Hepatocyte (in vitro differentiated cells): Measurements from ENCODE around the gene NPW. TPM values are rescaled to one million over a fixed set of nuclear protein-coding genes. Genes with fewer than 3 reads are reported as not detected.

ENCODE experiments used
- DNase-seq: peaks from one replicate; pipeline ENCODE4 v3.0.0-alpha.2; 2016; ENCODE audit warnings: low spot score
- H2AFZ ChIP-seq: fragments of 200-600 bp; sonication (generic); 2 replicates; pipeline ENCODE4 v1.6.0; 2016; ENCODE audit warnings: antibody characterized with exemption, mild to moderate bottlenecking
- H3K27ac ChIP-seq: fragments of 200-600 bp; sonication (generic); 2 replicates; pipeline ENCODE4 v1.5.1; 2016; ENCODE audit warnings: mild to moderate bottlenecking
- H3K27me3 ChIP-seq: fragments of 200-600 bp; sonication (generic); 2 replicates; pipeline ENCODE4 v1.6.1; 2016
- H3K36me3 ChIP-seq: fragments of 200-600 bp; sonication (generic); replicated peaks from 2 replicates; pipeline ENCODE4 v1.5.1; 2016; ENCODE audit warnings: low read depth; ENCODE audit not compliant: insufficient read depth
- H3K4me1 ChIP-seq: fragments of 200-600 bp; sonication (generic); 2 replicates; pipeline ENCODE4 v1.5.1; 2016; ENCODE audit warnings: mild to moderate bottlenecking, moderate library complexity; ENCODE audit not compliant: insufficient read depth
- H3K4me2 ChIP-seq: fragments of 200-600 bp; sonication (generic); 2 replicates; pipeline ENCODE4 v1.6.0; 2016
- H3K4me3 ChIP-seq: fragments of 200-600 bp; sonication (generic); 2 replicates; pipeline ENCODE4 v1.5.1; 2016; ENCODE audit warnings: mild to moderate bottlenecking
- H3K79me2 ChIP-seq: fragments of 200-600 bp; sonication (generic); 2 replicates; pipeline ENCODE4 v1.6.0; 2017; ENCODE audit warnings: mild to moderate bottlenecking
- H3K9me2 ChIP-seq: fragments of 200-600 bp; sonication (generic); replicated peaks from 2 replicates; pipeline ENCODE4 v1.6.0; 2017; ENCODE audit warnings: mild to moderate bottlenecking; ENCODE audit not compliant: insufficient read depth
- H3K9me3 ChIP-seq: fragments of 200-600 bp; sonication (generic); 2 replicates; pipeline ENCODE4 v1.5.1; 2016; ENCODE audit warnings: low read depth, mild to moderate bottlenecking
- H4K20me1 ChIP-seq: fragments of 200-600 bp; sonication (generic); 2 replicates; pipeline ENCODE4 v1.6.0; 2016; ENCODE audit warnings: mild to moderate bottlenecking; ENCODE audit not compliant: insufficient read depth, poor library complexity, severe bottlenecking
- CTCF ChIP-seq: fragments of 200-600 bp; sonication (generic); IDR thresholded peaks from 2 replicates; pipeline ENCODE4 v1.5.1; 2016; ENCODE audit warnings: antibody characterized with exemption, mild to moderate bottlenecking; ENCODE audit not compliant: poor library complexity
- EZH2 ChIP-seq: fragments of 200-600 bp; sonication (generic); IDR thresholded peaks from 2 replicates; pipeline ENCODE4 v1.6.1; 2016; ENCODE audit warnings: antibody characterized with exemption, mild to moderate bottlenecking, borderline replicate concordance
- EZH2phosphoT487 ChIP-seq: fragments of 200-600 bp; sonication (generic); IDR thresholded peaks from one replicate; pipeline ENCODE4 v1.6.1; 2018; ENCODE audit warnings: antibody characterized with exemption, mild to moderate bottlenecking, low read depth, moderate library complexity; ENCODE audit not compliant: unreplicated experiment, severe bottlenecking
- WGBS: methylation state at CpG from one replicate; pipeline ENCODE4 v1.1.6; 2016; ENCODE audit warnings: low lambda C conversion rate; ENCODE audit errors: missing lambda C conversion rate; 5-methylcytosine and 5-hydroxymethylcytosine counted together
- polyA plus RNA-seq: library from polyadenylated mRNA; unstranded; fragments of >200 nt; fragmentation: Nextera tagmentation; extraction: Ambion mirVana; gene quantifications from 2 replicates; pipeline ENCODE4 v1.2.1, GENCODE V29; 2016
- total RNA-seq: library from RNA; depleted of rRNA; stranded (reverse); fragments of >200 nt; gene quantifications from 2 replicates; pipeline ENCODE4 v1.2.3, GENCODE V29; 2014

Gene NPW
- total and polyA plus RNA-seq, 2 experiments from 2014 or later: 2.7 to 45.2 TPM

- H3K9me2 ChIP-seq: no peaks in the 10 kb centered on the region
- no peak for TF ChIP-seq CTCF
- TF ChIP-seq EZH2: no peak
- no peak for TF ChIP-seq EZH2phosphoT487
- H3K4me1 ChIP-seq: peaks cover 14% of the 10 kb centered on the region
- H3K4me3 ChIP-seq: no peak overlapping the region
- H3K36me3 ChIP-seq: no peaks in the 10 kb centered on the region
- H3K27ac ChIP-seq: no peak overlapping the region
- DNase-seq: no peak
- H3K27me3 ChIP-seq: no peaks in the 10 kb centered on the region
- H4K20me1 ChIP-seq: peaks cover 45% of the 10 kb centered on the region
- H3K9me3 ChIP-seq: no peaks in the 10 kb centered on the region
- no peak overlapping the region for H3K4me2 ChIP-seq
- peaks cover 43% of the 10 kb centered on the region for H3K79me2 ChIP-seq
- WGBS: 93% methylated on average over 47 of the region's 47 CpGs
- no peak overlapping the region for H2AFZ ChIP-seq
Measured at GRCh38 chr16:2002406-2003230, 17.0 kb upstream of the NPW start.

GRCh38 chr16:2003231-2003826 lies 16.3 kb upstream of the NPW start:
- Histone ChIP-seq H3K27me3 (no peaks in the 10 kb centered on the region), H3K9me3 (no peaks in the 10 kb centered on the region), H3K4me1 (peaks cover 17% of the 10 kb centered on the region), H4K20me1 (peaks cover 52% of the 10 kb centered on the region), H3K27ac (no peak overlapping the region), H3K4me3 (no peak overlapping the region), H2AFZ (no peak overlapping the region), H3K79me2 (peaks cover 50% of the 10 kb centered on the region), H3K36me3 (no peaks in the 10 kb centered on the region), H3K4me2 (no peak overlapping the region), H3K9me2 (no peaks in the 10 kb centered on the region)
- 93% methylated on average over 8 of the region's 8 CpGs for WGBS
- no peak for DNase-seq
- TF ChIP-seq EZH2: no peak
- TF ChIP-seq EZH2phosphoT487: no peak
- no peak for TF ChIP-seq CTCF

GRCh38 chr16:2003827-2004641 lies 15.6 kb upstream of the NPW start:
- Histone ChIP-seq H2AFZ (no peak overlapping the region), H3K79me2 (peaks cover 57% of the 10 kb centered on the region), H3K9me3 (no peaks in the 10 kb centered on the region), H3K4me3 (no peak overlapping the region), H3K9me2 (no peaks in the 10 kb centered on the region), H3K27me3 (no peaks in the 10 kb centered on the region), H3K36me3 (no peaks in the 10 kb centered on the region), H3K27ac (peak overlapping the region; percentile 11), H3K4me2 (peak overlapping the region; percentile 72), H4K20me1 (peaks cover 59% of the 10 kb centered on the region), H3K4me1 (peaks cover 22% of the 10 kb centered on the region)
- WGBS: 35% methylated on average over 34 of the region's 36 CpGs
- peak; percentile 96 for DNase-seq
- TF ChIP-seq CTCF: peak; percentile 91
- no peak for TF ChIP-seq EZH2phosphoT487
- TF ChIP-seq EZH2: no peak
